Natural killer cell (primary cell): Measurements from ENCODE around the gene PCBP3. TPM values are rescaled to one million over a fixed set of nuclear protein-coding genes. Genes with fewer than 3 reads are reported as not detected.
"Not testable (repeated sequence)": the region's sequence is repeated elsewhere in the genome, so short reads cannot be mapped to it uniquely, and the experiment has no call there.

Experiments
- ATAC-seq, 3 donors: fragments of 150-1000 bp in 2 of 3; fragments of 200-7000 bp in 1 of 3; cut with Tn5 transposase; 1 replicate in 1 of 3; 2 replicates in 2 of 3; pipeline ENCODE4 v1.10.0; 2021; ENCODE audit warnings: mild to moderate bottlenecking in 2 of 3, moderate library complexity in 2 of 3
- DNase-seq, 2 donors: peaks; one replicate each; pipeline versions ENCODE4 v3.0.0 to v3.0.0-alpha.2; 2013 to 2021; ENCODE audit warnings: mixed read lengths in 1 of 2
- H3K27ac ChIP-seq: one replicate; pipeline ENCODE4 v1.5.1; 2013; ENCODE audit warnings: mild to moderate bottlenecking, low read length
- H3K27me3 ChIP-seq: one replicate; pipeline ENCODE4 v1.6.1; 2013; ENCODE audit warnings: low read length; ENCODE audit not compliant: control insufficient read depth, insufficient read depth
- H3K36me3 ChIP-seq: one replicate; pipeline ENCODE4 v1.6.1; 2013; ENCODE audit warnings: low read length; ENCODE audit not compliant: control insufficient read depth, insufficient read depth
- H3K4me1 ChIP-seq: one replicate; pipeline ENCODE4 v1.6.1; 2013; ENCODE audit warnings: low read length; ENCODE audit not compliant: control insufficient read depth, insufficient read depth
- H3K4me3 ChIP-seq: one replicate; pipeline ENCODE4 v1.5.1; 2013; ENCODE audit warnings: low read length
- H3K9me3 ChIP-seq: one replicate; pipeline ENCODE4 v1.6.1; 2013; ENCODE audit warnings: low read length; ENCODE audit not compliant: control insufficient read depth, insufficient read depth
- H3K27ac Mint-ChIP-seq, 2 donors: one replicate each; pipeline ENCODE4 v1.8.0; 2022; ENCODE audit warnings: mild to moderate bottlenecking in 2 of 2, mixed read lengths in 2 of 2, moderate library complexity in 1 of 2
- H3K27me3 Mint-ChIP-seq, 2 donors: one replicate each; pipeline ENCODE4 v1.8.0; 2022; ENCODE audit warnings: low read depth in 2 of 2, mixed read lengths in 2 of 2
- H3K36me3 Mint-ChIP-seq: one replicate; pipeline ENCODE4 v1.8.0; 2022; ENCODE audit warnings: mixed read lengths
- H3K4me1 Mint-ChIP-seq, 2 donors: one replicate each; pipeline ENCODE4 v1.8.0; 2022; ENCODE audit warnings: mixed read lengths in 2 of 2
- H3K4me3 Mint-ChIP-seq: one replicate; pipeline ENCODE4 v1.8.0; 2022; ENCODE audit warnings: mild to moderate bottlenecking, moderate library complexity, mixed read lengths
- H3K9me3 Mint-ChIP-seq, 2 donors: one replicate each; pipeline ENCODE4 v1.8.0; 2022; ENCODE audit warnings: mixed read lengths in 2 of 2
- WGBS: methylation state at CpG from one replicate; pipeline ENCODE4 v1.1.7; 2013; ENCODE audit warnings: missing lambda C conversion rate; ENCODE audit not compliant: insufficient coverage; 5-methylcytosine and 5-hydroxymethylcytosine counted together
- intact Hi-C: fragments of 100-400 bp; cut with micrococcal nuclease; formaldehyde crosslinking; loops from one replicate; pipeline ENCODE4 v1.14.2; 2022
- total RNA-seq, 4 donors: library from RNA; stranded (reverse); fragments of 120-200 nt in 1 of 4; gene quantifications; one replicate each; pipeline versions ENCODE4 v1.2.3 to v1.2.4, GENCODE V29; 2013 to 2022
- TF ChIP-seq, protein P1 (sequence below): fragments of 200-600 bp; IDR thresholded peaks from one replicate; pipeline ENCODE4 v1.8.0; 2022; ENCODE audit warnings: antibody characterized with exemption

PCBP3 gene
- total RNA-seq, 3 donors from 2014 or later (not counting 1 experiment from before 2014, with no cell fraction given), result 0.50 to 3.0 (median 0.52) TPM

DNA sequence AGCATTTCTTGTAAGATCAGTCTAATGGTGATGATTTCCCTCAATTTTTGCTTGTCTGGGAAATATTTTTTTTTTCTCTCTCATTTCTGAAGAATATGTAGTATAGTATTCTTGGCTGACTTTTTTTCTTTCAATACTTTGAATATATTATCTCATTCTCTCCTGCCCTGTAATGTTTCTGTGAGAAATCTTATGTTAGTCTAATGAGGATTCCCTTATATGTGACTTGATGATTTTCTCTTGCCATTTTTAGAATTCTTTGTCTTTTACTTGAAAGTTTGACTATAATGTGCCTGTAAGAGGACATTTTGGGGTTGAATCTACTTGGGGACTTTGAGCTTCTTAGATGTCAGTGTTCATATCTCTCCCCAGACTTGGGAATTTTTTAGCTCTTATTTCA, 40.0 kb upstream of the PCBP3 start:
- no peaks in the 10 kb centered on the region for H3K4me1 Mint-ChIP-seq
- intact Hi-C loops, result no loop called here

GRCh38 chr21:45604681-45605080, 38.8 kb upstream of the PCBP3 start:
- DNase-seq, H3K27me3 ChIP-seq, H3K9me3 ChIP-seq, H3K4me1 ChIP-seq, H3K36me3 ChIP-seq, H3K4me3 Mint-ChIP-seq, H3K4me1 Mint-ChIP-seq, intact Hi-C loops, ATAC-seq, H3K27ac Mint-ChIP-seq, H3K4me3 ChIP-seq, H3K27ac ChIP-seq: not testable (repeated sequence)
- Mint-ChIP-seq H3K27me3 (peaks cover 8 to 21% of the 10 kb centered on the region in 2 donors), H3K36me3 (peaks cover 17% of the 10 kb centered on the region), H3K9me3 (peaks cover 5 to 13% of the 10 kb centered on the region in 2 donors)
- 95% methylated on average over 6 of the region's 8 CpGs for WGBS

More for the DNA sequence above, 40.0 kb upstream of the PCBP3 start:
- ATAC-seq (no peak), DNase-seq (no peak)
- peaks cover 3% of the 10 kb centered on the region for H3K9me3 ChIP-seq
- H3K27ac Mint-ChIP-seq, result no peak overlapping the region
- H3K36me3 Mint-ChIP-seq, result peaks cover 17% of the 10 kb centered on the region
- no peak overlapping the region for H3K4me3 Mint-ChIP-seq
- H3K36me3 ChIP-seq, result no peaks in the 10 kb centered on the region
- peaks cover 4 to 22% of the 10 kb centered on the region in 2 donors for H3K27me3 Mint-ChIP-seq
- peaks cover 5 to 13% of the 10 kb centered on the region in 2 donors for H3K9me3 Mint-ChIP-seq
- TF ChIP-seq, protein P1, sequence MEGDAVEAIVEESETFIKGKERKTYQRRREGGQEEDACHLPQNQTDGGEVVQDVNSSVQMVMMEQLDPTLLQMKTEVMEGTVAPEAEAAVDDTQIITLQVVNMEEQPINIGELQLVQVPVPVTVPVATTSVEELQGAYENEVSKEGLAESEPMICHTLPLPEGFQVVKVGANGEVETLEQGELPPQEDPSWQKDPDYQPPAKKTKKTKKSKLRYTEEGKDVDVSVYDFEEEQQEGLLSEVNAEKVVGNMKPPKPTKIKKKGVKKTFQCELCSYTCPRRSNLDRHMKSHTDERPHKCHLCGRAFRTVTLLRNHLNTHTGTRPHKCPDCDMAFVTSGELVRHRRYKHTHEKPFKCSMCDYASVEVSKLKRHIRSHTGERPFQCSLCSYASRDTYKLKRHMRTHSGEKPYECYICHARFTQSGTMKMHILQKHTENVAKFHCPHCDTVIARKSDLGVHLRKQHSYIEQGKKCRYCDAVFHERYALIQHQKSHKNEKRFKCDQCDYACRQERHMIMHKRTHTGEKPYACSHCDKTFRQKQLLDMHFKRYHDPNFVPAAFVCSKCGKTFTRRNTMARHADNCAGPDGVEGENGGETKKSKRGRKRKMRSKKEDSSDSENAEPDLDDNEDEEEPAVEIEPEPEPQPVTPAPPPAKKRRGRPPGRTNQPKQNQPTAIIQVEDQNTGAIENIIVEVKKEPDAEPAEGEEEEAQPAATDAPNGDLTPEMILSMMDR, result no peak
- no peaks in the 10 kb centered on the region for H3K4me1 ChIP-seq
- H3K4me3 ChIP-seq, result no peak overlapping the region
- no peak overlapping the region for H3K27ac ChIP-seq
- H3K27me3 ChIP-seq, result peaks cover 4% of the 10 kb centered on the region

DNA sequence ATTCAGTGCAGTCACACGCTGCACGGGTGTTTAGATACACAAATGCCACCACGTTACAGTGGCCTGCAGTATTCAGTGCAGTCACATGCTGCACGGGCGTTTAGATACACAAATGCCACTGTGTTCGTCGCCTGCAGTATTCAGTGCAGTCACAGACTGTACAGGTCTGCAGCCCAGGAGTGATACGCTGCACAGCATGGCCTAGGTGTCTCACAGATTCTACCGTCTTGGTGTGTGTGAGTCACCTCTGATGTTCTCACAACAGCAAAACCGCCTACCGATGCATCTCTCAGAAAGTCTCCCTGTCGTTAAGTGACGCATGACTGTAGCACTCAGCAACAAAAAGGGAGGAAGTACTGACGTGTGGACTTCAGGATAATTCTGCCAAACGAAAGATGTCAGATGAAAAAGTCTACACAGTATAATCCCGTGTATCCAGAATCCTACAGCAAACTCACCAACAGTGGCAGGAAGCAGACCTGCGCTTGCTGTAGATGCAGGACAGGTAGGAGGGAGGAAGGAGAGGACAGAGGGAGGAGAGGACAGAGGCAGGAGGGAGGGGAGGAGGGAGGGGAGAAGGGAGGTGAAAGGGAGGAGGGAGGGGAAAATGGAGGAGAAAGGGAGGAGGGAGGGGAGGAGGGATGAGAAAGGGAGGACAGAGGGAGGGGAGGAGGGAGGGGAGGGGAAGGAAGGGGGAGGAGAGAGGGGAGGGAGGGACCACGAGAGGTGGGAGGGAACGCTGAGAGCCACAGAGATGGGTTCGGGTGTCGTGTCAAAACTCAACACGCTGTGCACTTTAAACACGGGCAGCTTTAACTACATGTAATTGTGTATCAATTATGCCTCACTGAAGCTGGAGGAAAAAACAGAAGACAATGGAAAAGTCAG, 36.3 kb upstream of the PCBP3 start:
- Histone ChIP-seq H3K27me3 (peaks cover 4% of the 10 kb centered on the region), H3K4me3 (no peak overlapping the region), H3K4me1 (no peaks in the 10 kb centered on the region), H3K27ac (no peak overlapping the region), H3K36me3 (no peaks in the 10 kb centered on the region), H3K9me3 (peaks cover 1% of the 10 kb centered on the region)
- Mint-ChIP-seq H3K27me3 (peaks cover 14 to 26% of the 10 kb centered on the region in 2 donors), H3K9me3 (peaks cover 3 to 13% of the 10 kb centered on the region in 2 donors), H3K4me1 (no peaks in the 10 kb centered on the region), H3K27ac (no peak overlapping the region), H3K36me3 (peaks cover 17% of the 10 kb centered on the region), H3K4me3 (no peak overlapping the region)
- WGBS, result 76% methylated on average over 22 of the region's 23 CpGs
- TF ChIP-seq, protein P1, result no peak
- DNase-seq (peak in 1 of 2 donors; percentile 77), ATAC-seq (peak in 2 of 3 donors; percentile 25 to 35)
- intact Hi-C loops, result no loop called here

DNA sequence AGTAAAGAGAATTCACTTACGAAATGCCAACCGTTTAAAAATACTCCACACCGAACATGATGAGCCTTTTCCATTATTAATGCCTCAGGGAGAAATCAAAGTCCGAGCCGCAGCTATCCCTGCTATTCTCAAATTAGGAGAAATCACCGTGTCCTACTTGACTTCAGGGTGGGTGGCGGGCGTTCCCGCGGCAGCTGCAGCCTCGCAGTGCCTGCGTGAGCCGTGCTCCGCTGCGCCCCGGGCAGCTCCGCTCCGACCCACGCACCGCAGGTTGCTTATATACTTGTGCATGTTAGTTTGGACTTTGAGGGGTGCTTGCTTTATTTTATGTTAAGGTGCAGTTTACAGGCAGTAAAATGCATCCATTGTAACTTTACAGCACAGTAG, 35.6 kb upstream of the PCBP3 start:
- WGBS, result 91% methylated on average over 20 of the region's 20 CpGs
- H3K4me3 Mint-ChIP-seq, result no peak overlapping the region
- peaks cover 17 to 26% of the 10 kb centered on the region in 2 donors for H3K27me3 Mint-ChIP-seq
- H3K9me3 ChIP-seq, result no peaks in the 10 kb centered on the region
- intact Hi-C loops, result no loop called here
- H3K4me1 Mint-ChIP-seq, result no peaks in the 10 kb centered on the region
- no peaks in the 10 kb centered on the region for H3K36me3 ChIP-seq
- ATAC-seq (no peak), DNase-seq (no peak)
- no peak overlapping the region for H3K4me3 ChIP-seq
- no peak overlapping the region for H3K27ac ChIP-seq
- H3K4me1 ChIP-seq, result no peaks in the 10 kb centered on the region
- TF ChIP-seq, protein P1, result no peak
- peaks cover 16% of the 10 kb centered on the region for H3K36me3 Mint-ChIP-seq
- H3K27ac Mint-ChIP-seq, result no peak overlapping the region
- H3K27me3 ChIP-seq, result peaks cover 4% of the 10 kb centered on the region
- H3K9me3 Mint-ChIP-seq, result peaks cover 3 to 13% of the 10 kb centered on the region in 2 donors

GRCh38 chr21:45608747-45609470, 34.6 kb upstream of the PCBP3 start:
- H3K9me3 Mint-ChIP-seq, H3K36me3 ChIP-seq, H3K4me3 ChIP-seq, H3K4me3 Mint-ChIP-seq, H3K27ac Mint-ChIP-seq, ATAC-seq, H3K27ac ChIP-seq, H3K4me1 ChIP-seq, H3K27me3 ChIP-seq, intact Hi-C loops, H3K9me3 ChIP-seq, H3K4me1 Mint-ChIP-seq, H3K36me3 Mint-ChIP-seq: not testable (repeated sequence)
- peak in 1 of 2 donors; percentile 76 for DNase-seq
- peaks cover 17 to 24% of the 10 kb centered on the region in 2 donors for H3K27me3 Mint-ChIP-seq
- WGBS, result 68% methylated on average over 7 of the region's 15 CpGs
